HG03439 (cell line): ENCODE results near the gene SLC35D2.
"Not testable (repeated sequence)": the region's sequence is repeated elsewhere in the genome, so short reads cannot be mapped to it uniquely, and the experiment has no call there.

ENCODE experiments used
- ATAC-seq: cut with Tn5 transposase; IDR thresholded peaks from one replicate; pipeline ENCODE4 v1.9.1; 2021; ENCODE audit warnings: mild to moderate bottlenecking, moderate library complexity; ENCODE audit not compliant: unreplicated experiment

SLC35D2 gene

DNA sequence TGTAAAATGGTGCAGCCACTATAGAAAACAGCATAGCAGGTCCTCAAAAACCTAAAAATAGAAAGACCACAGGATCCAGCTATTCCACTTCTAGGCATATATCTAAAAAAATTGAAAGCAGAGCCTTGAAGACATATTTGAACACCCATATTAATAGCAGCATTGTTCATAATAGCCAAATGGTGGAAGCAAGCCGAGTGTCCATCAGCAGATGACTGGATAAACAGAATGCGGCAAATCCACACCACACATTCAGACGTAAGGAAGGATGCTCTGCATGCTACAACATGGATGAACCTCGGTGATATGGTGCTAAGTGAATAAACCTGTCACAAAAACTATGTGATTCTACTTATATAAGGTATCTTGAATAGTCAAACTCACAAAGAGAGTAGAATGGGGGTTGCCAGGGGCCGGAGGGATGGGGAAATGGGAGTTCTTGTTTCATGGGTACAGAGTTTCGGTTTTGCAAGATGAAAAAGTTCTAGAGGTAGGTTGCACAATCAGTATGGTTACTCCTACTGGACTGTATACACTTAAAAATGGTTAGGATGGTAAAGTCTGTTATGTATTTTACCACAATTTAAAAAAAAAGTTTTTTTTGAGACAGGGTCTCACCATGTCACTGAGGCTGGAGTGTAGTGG is 64.5 kb downstream of the SLC35D2 start:
- no peak for ATAC-seq

DNA sequence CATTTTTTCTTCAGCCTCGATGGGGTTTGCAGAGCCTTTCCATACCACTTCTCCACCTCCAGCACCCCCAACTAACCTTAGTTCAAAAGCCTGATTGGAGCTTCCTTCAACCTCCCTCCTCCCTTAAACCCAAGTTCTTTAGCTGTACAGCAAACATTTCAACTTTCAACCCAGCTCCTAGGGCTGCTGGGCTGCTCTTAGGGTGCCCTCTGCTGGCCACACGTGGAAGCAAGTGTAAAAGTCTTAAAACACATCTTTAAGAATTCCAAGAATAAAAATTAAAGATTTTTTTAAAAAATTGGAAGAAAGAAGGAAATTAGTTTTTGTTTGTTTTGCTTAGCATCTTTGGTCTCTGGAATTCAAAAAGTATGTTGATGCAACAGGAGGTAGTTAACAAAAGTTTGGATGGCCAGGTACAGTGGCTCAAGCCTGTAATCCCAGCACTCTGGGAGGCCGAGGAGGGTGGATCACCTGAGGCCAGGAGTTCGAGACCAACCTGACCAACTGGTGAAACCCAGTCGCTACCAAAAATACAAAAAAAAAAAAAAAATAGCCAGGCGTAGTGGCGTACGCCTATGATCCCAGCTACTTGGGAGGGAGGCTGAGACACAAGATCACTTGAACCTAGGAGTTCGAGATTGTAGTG is 66.1 kb downstream of the SLC35D2 start:
- no peak for ATAC-seq

DNA sequence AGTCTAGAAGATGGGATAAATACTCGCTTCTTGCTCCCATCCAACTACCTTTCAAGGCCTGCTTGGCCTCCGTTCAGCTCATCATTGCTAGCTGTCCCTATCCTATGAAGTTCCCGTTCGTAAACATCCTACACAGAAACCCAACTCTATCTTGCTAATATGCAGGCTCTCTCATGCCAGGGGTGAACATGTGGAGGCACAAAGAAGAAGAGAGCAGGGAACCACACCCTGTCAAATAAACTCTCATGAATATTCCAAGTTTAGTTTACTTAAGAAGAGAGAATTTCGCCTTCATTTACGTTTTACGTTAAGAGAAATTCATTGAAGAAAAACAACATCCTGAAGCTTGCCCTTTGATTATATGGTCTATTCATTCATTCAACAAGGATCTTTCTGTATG is 73.7 kb downstream of the SLC35D2 start:
- no peak for ATAC-seq

DNA sequence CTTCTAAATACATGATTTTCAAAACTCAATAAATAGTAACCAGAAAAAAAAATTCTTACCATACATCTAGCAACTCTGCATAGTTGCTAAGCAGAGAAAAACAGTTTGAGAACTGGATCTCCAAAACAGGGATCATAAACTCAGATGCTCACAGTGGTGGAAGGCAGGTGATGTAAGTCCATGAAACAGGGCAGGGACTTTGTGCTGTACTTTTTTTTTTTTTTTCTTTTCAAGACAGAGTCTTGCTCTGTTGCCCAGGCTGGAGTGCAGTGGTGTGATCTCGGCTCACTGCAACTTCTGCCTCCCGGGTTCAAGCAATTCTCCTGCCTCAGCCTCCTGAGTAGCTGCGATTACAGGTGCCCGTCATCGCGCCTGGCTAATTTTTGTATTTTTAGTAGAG is 76.6 kb downstream of the SLC35D2 start:
- not testable (repeated sequence) for ATAC-seq

DNA sequence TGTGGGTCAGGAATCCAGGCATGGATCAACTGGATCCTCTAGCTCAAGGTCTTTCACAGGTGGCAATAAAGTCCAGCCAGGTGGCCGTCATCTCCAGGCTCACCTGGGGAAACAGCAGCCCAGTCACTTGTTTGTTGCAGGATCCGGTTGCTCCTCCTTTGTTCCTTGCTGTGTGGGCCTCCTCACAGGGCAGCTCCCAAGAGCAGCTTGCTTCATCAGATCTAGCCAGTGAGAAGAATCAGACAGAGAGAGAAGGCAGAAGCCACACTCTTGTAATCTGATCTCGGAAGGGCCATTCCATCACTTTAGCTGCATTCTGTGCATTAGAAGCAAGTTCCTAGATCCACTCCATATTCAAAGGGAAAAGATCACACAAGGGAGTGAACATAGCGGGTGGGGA is 78.3 kb downstream of the SLC35D2 start:
- ATAC-seq, result no peak

DNA sequence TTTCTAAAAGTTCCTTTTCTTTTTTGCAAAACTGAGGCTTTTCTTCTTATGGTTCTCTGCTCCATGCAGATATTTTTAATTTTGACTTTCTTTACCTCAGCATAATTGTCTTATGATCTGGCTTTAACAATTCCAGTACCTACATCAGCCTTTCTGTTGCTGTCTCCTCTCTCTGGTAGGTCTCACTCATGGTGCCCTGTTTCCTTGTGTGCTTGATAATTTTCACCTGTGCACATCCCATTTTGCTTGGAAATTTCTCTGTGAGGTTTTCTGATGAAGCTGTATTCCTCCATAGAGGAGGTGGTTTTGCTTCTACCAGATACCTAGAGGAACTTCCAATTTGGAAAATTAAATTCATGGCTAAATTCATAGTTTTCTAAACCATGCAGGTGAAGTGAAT is 79.3 kb downstream of the SLC35D2 start:
- no peak for ATAC-seq

DNA sequence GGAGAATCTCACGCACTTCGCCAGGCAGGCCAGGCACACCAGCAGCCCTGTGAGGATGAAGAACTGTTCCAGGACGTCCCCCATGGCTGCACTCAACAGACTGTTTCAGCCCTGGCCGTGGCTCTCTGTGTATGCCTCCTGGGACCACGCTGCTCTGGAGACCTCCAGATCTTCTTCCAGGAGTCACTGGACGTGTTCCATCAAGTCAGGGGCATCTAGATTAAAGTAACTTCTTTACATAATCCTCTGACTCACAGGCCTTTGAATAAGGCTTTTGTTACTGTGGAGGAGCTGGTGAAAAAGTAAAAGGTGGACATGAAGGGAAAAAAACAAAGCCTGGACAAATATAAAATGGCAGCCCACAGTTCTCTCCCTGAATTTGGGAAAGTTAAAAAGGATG is 81.5 kb downstream of the SLC35D2 start, which contains the start of gene HSD17B3:
Gene HSD17B3 (minus strand): TSS at position 156 of the 400 bp plus-strand sequence. CDS start 72 bp downstream, at position 84.
- ATAC-seq, result no peak

DNA sequence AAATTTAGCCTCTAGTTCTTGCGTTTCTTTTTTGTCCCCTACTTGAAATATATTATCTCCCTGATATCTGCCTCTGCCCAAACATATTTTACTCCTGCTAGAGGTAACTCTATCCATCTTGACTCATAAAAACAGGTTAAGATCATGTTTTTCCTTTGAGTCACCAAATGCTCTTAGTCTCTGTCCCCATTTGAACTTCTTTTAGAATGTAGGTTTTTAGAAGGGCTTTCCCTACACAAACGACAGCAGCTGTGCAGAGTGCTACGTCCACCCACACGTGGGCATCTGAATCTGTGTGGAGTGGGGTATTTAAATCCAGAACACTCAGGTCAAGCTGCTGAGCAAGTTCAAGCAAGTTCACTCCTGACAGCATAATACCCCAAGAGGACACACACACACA is 83.7 kb downstream of the SLC35D2 start:
- ATAC-seq, result no peak

DNA sequence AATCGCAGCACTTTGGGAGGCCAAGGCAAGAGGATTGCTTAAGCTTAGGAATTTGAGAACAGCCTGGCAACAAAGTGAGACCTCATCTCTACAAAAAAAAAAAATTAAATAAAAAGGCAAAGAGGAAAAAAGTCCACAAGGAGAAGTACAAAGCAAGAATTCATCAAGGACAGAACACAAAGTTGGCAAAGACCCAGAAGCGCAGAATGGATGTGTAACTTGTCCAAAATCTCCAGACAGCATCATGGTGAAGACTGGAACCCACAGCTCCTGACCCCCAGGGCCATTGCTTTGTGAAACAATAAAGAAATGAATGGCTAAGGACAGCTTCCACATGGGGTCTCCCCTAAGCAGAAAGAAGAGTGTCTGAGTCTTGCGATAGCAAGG is 89.4 kb downstream of the SLC35D2 start:
- ATAC-seq, result no peak

DNA sequence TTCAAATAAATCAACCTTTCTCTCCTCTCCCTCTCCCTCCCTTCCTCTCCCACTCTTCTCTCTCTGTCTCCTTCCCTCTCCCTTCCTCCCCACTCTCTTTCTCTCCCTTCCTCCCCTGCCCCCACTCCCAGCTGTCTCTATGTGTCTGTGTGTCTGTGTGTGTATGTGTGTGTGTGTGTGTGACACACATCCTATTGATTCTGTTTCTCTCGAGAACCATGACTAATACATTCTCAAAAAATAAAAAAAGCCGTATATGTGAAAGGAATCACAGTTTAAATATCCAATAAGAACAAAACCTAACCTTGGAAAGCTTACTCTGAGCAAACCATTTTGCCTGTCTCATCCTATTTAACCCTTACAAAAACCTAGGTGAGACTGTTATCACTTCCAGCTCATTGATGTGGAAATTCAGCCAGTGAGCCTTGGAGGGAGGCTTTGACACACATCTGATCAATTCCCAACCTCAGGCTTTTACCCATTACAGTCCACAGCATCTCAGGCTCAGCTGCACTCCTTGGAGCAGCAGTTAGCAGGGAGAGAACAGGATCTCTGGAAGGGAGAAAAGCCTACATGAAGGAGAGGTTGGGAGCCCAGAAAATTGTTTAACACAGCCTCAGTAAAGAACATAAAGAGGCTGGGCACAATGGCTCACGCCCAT is 89.9 kb downstream of the SLC35D2 start:
- no peak for ATAC-seq

DNA sequence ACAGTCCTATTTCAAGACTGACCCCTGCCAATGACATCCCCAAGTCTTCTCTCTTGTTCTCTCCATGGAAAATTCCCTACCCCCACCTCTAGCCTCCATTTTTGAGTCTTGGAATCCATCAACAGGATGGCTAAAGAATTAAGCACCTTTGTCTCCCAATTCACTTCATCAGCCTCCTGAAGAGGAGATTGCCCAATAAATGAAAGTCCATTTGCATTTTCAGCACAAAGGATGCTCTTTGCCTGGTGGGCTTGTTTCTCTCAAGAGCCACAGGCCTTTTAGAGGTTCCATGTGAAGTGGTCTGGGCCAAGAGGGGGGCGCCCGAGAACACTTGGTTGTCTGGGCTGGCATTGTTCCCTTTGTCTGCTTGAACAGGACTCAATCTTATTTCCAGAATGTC is 94.1 kb downstream of the SLC35D2 start:
- ATAC-seq, result no peak

DNA sequence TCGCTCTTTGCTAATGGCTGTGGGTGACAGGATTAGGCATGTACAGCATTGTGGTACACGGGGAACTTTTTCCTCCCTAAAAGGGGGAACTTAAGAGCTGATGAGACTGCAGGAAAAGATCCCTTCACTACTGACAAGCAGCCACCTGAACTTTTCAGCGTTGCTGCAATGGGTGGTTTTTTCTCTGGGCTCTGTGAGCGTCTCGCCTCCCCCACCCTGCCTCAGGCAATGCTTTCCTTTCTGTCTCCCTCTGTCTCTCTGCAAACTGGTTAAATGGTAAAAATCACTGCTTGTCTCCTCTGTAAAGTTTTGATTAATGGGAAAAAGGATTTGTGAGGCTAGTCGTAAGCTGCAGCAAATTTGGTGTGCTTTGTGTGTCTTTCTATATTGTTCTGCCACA is 101.9 kb downstream of the SLC35D2 start:
- no peak for ATAC-seq

DNA sequence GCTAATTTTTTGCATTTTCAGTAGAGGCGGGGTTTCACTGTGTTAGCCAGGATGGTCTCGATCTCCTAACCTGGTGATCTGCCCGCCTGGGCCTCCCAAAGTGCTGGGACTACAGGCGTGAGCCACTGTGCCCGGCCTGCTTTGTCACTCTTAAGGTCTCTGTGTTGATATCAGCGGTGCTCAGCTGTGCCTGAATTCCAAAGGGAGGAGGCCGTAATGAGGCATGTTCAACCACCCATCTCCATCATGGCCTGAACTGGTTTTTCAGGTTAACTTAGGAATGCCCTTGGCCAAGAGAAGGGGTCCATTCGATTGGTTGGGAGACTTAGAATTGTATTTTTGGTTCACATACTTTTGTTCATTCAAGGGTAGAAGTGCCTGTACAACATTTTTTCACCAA is 103.6 kb downstream of the SLC35D2 start:
- no peak for ATAC-seq

DNA sequence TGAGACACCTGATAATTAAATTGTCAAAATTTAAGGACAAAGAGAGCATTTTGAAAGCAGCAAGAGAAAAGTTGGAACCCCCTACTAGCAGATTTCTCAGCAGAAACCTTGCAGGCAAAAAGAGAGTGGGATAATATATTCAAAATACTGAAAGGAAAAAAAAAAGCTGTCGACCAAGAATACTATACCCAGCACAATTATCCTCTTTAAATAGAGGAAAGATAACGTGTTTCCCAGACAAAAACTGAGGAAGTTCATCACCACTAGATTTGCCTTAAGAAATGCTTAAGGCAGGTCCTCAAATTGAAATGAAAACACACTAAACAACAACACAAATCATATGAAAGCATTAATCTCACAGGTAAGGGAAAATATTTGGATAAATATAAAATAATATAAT is 108.6 kb downstream of the SLC35D2 start:
- ATAC-seq, result no peak
